ENCODE measurements around the gene FAM200B.

Gene FAM200B

GRCh38 chr4:15681372-15682241, at the start of gene FAM200B:
TSS of gene FAM200B (plus strand) at chr4:15681827. CDS start at chr4:15686978, 5,151 bp downstream.
- DNase-seq: peak; percentile 99

- no peak for DNase-seq
Measured at GRCh38 chr4:15636818-15637217, 44.8 kb upstream of the FAM200B start.

- no peak for DNase-seq
Measured at GRCh38 chr4:15638418-15638817, 43.2 kb upstream of the FAM200B start.

GRCh38 chr4:15648600-15648999, 33.0 kb upstream of the FAM200B start:
- DNase-seq: no peak

GRCh38 chr4:15649914-15650545, 31.6 kb upstream of the FAM200B start:
- peak; percentile 61 for DNase-seq

- DNase-seq: no peak
Measured at GRCh38 chr4:15651676-15652075, 30.0 kb upstream of the FAM200B start.

- DNase-seq: no peak
Measured at GRCh38 chr4:15652191-15652590, 29.4 kb upstream of the FAM200B start.

- DNase-seq: peak; percentile 22
Measured at GRCh38 chr4:15652841-15653240, 28.8 kb upstream of the FAM200B start.

GRCh38 chr4:15653420-15653819, 28.2 kb upstream of the FAM200B start:
- no peak for DNase-seq

- DNase-seq: peak; percentile 58
Measured at GRCh38 chr4:15653864-15654592, 27.6 kb upstream of the FAM200B start.

- peak; percentile 28 for DNase-seq
Measured at GRCh38 chr4:15654593-15655222, 26.9 kb upstream of the FAM200B start.

- DNase-seq: peak; percentile 83
Measured at GRCh38 chr4:15655223-15656037, 26.2 kb upstream of the FAM200B start, which contains the start of gene FBXL5. TSS of gene FBXL5 (minus strand) at chr4:15655357. CDS start at chr4:15655287, 70 bp downstream.

GRCh38 chr4:15656038-15656470, 25.6 kb upstream of the FAM200B start:
- peak; percentile 31 for DNase-seq

- DNase-seq: peak; percentile 29
Measured at GRCh38 chr4:15657366-15657765, 24.3 kb upstream of the FAM200B start.

- no peak for DNase-seq
Measured at GRCh38 chr4:15658136-15658770, 23.4 kb upstream of the FAM200B start.

GRCh38 chr4:15658781-15659180, 22.8 kb upstream of the FAM200B start:
- DNase-seq: no peak

GRCh38 chr4:15659768-15660570, 21.7 kb upstream of the FAM200B start:
- DNase-seq: peak; percentile 67

GRCh38 chr4:15665753-15666365, 15.8 kb upstream of the FAM200B start:
- no peak for DNase-seq

GRCh38 chr4:15667006-15667405, 14.6 kb upstream of the FAM200B start:
- DNase-seq: no peak

Measured in fibroblast of upper back skin (primary cell).